K562 (cell line): ENCODE measurements around the gene CPNE8. TPM values are rescaled to one million over a fixed set of nuclear protein-coding genes. Genes with fewer than 3 reads are reported as not detected.
A peak's percentile ranks its signal among the peaks of the same experiment; 100 is the strongest.

Source experiments
- ARID4B ChIP-seq: sonication (generic); formaldehyde crosslinking; IDR thresholded peaks from 2 replicates; pipeline ENCODE4 v1.8.0; 2022; ENCODE audit warnings: mild to moderate bottlenecking, missing genetic modification reagents
- E2F8 ChIP-seq: fragments of 450-650 bp; IDR thresholded peaks from 2 replicates; pipeline ENCODE4 v1.7.1; 2018; ENCODE audit warnings: mild to moderate bottlenecking, low read depth; ENCODE audit not compliant: partially characterized antibody
- ETV6 ChIP-seq, 3 experiments: fragments of 150-350 bp in 1 of 3; sonication (generic) in 1 of 3; formaldehyde crosslinking in 1 of 3; IDR thresholded peaks; 2 replicates each; pipeline versions ENCODE4 v1.6.1 to v1.8.0; 2014 to 2022; ENCODE audit warnings: borderline replicate concordance in 2 of 3, low read depth in 2 of 3, antibody characterized with exemption in 1 of 3, low read length in 1 of 3, mild to moderate bottlenecking in 1 of 3, missing genetic modification reagents in 1 of 3
- GABPA ChIP-seq: fragments of 200-800 bp; sonication (Bioruptor generic); conservative IDR thresholded peaks from 2 replicates; pipeline ENCODE4 v1.6.1; 2016; ENCODE audit warnings: low read depth, missing genetic modification characterization, missing compliant biosample characterization
- LCOR ChIP-seq: sonication (generic); formaldehyde crosslinking; IDR thresholded peaks from 2 replicates; pipeline ENCODE4 v1.8.0; 2022; ENCODE audit warnings: mild to moderate bottlenecking, missing genetic modification reagents
- MAX ChIP-seq: sonication (generic); formaldehyde crosslinking; IDR thresholded peaks from 2 replicates; pipeline ENCODE4 v1.9.0; 2022; ENCODE audit warnings: mild to moderate bottlenecking, missing genetic modification reagents
- MEF2D ChIP-seq: conservative IDR thresholded peaks from 2 replicates; pipeline ENCODE4 v1.6.1; 2016; ENCODE audit warnings: low read depth, missing genetic modification characterization, missing compliant biosample characterization
- MNT ChIP-seq, 2 experiments: fragments of 450-650 bp; conservative IDR thresholded peaks; 2 replicates each; pipeline ENCODE4 v1.6.1; 2017; ENCODE audit warnings: mild to moderate bottlenecking in 2 of 2, moderate library complexity in 2 of 2
- NCOA4 ChIP-seq: fragments of 450-650 bp; IDR thresholded peaks from 2 replicates; pipeline ENCODE4 v1.6.1; 2018; ENCODE audit warnings: mild to moderate bottlenecking; ENCODE audit not compliant: partially characterized antibody
- PTRF ChIP-seq: fragments of 450-650 bp; IDR thresholded peaks from 2 replicates; pipeline ENCODE4 v1.6.1; 2016; ENCODE audit warnings: mild to moderate bottlenecking, missing genetic modification characterization, missing compliant biosample characterization
- RFX1 ChIP-seq: fragments of 450-650 bp; IDR thresholded peaks from 2 replicates; pipeline ENCODE4 v1.6.1; 2016; ENCODE audit warnings: mild to moderate bottlenecking, moderate library complexity
- SPI1 ChIP-seq: IDR thresholded peaks from 2 replicates; pipeline ENCODE4 v1.6.1; 2011; ENCODE audit warnings: low read depth, low read length, control low read depth, borderline replicate concordance
- polyA plus RNA-seq, 8 experiments: library from polyadenylated mRNA; depleted of rRNA in 4 of 8; stranded (reverse) in 5 of 8; unstranded in 3 of 8; fragments of >200 nt; fragmentation: Nextera tagmentation in 2 of 8; fragmentation: Illumina TruSeq in 1 of 8; extraction: Ambion mirVana in 2 of 8; extraction: Trizol in 1 of 8; gene quantifications; 2 replicates each; pipeline versions ENCODE4 v1.2.1 to v1.2.3, GENCODE V29; 2011 to 2014; ENCODE audit warnings: inconsistent platforms in 1 of 8, missing spikeins in 1 of 8
- total RNA-seq, 7 experiments: library from RNA; depleted of rRNA in 6 of 7; stranded (reverse); fragments of >200 nt in 6 of 7; fragmentation: Illumina TruSeq in 2 of 7; extraction: Trizol in 2 of 7; gene quantifications; 2 replicates each; pipeline versions ENCODE4 v1.2.1 to v1.2.3, GENCODE V29; 2011 to 2021; ENCODE audit warnings: low replicate concordance in 1 of 7
- TF ChIP-seq, protein P1 (sequence below): sonication (generic); formaldehyde crosslinking; IDR thresholded peaks from 2 replicates; pipeline ENCODE4 v1.8.1; 2023; ENCODE audit warnings: mild to moderate bottlenecking, missing genetic modification reagents

CPNE8 gene
- total and polyA plus RNA-seq, 9 of the 15 experiments (the other 6 are each of a cell fraction or from before 2014, with no cell fraction given) = 2.4 to 7.0 (median 4.2) TPM

DNA sequence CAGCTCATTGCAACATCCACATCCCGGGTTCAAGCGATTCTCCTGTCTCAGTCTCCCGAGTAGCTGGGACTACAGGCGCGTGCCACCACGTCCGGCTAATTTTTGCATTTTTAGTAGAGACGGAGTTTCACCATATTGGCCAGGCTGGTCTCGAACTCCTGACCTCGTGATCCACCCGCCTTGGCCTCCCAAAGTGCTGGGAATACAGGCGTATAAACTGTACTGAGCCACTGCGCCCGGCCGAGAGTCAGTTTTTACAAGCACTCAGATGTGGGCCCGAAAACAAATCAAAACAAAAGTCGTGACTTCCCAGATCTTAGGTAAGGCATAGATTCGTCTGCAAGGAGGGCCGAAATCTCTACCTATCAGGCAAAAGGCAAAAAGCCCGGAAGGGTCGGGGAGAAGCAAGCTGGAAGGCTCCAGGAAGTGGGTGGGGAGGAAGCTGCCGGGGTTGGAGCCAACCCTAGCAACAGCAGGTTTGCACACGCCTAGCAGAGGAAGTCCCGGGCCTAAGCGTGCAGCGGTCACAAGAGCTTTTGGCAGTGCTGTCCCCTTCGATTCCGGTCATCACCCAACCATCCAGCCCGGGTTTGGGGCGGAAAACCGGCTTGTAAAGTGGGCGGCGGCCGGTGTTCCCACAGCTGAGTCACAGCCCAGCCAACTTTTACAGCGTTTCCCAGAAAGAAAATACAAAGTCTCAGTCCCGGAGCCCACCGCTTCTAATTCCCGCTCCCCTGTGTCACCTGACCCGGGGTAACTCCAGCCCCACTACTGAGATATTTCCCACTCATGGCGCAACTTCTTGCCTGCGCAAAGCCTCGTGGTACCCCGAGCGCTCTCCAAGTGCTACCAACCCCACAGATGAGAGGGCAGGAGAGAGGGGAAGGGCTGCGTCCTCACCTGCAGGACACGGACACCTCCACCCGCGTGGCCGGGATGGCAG, 583 bp downstream of the CPNE8 start (continued):
- TF ChIP-seq E2F8 (no peak), ETV6 (IDR thresholded peaks at IDR 0.05; ENCODE audit: borderline replicate concordance in 1 of 2, low read depth in 2 of 2, low read length in 1 of 2) (peak; percentile 52 to 79; a peak in 2 of 4 replicates), ETV6 (CRISPR knock-in tag; IDR thresholded peaks at IDR 0.05; ENCODE audit: borderline replicate concordance) (no peak), PTRF (tag) (no peak), MAX (peak; percentile 22; the same call in 1 of the 2 replicates), SPI1 (peak; percentile 69; the same call in 1 of the 2 replicates), MNT (conservative IDR thresholded peaks at IDR 0.05) (peak in 1 of 2 experiments; percentile 42; a peak in 2 of 4 replicates), RFX1 (peak; percentile 43; the same call in 1 of the 2 replicates), NCOA4 (no peak), ARID4B (peak; percentile 52; the same call in 1 of the 2 replicates), LCOR (CRISPR knock-in tag) (0 out of 2 replicates have a peak, but pooled peaks have one; percentile 30), GABPA (peak; percentile 79), MEF2D (no peak)
- TF ChIP-seq, protein P1, sequence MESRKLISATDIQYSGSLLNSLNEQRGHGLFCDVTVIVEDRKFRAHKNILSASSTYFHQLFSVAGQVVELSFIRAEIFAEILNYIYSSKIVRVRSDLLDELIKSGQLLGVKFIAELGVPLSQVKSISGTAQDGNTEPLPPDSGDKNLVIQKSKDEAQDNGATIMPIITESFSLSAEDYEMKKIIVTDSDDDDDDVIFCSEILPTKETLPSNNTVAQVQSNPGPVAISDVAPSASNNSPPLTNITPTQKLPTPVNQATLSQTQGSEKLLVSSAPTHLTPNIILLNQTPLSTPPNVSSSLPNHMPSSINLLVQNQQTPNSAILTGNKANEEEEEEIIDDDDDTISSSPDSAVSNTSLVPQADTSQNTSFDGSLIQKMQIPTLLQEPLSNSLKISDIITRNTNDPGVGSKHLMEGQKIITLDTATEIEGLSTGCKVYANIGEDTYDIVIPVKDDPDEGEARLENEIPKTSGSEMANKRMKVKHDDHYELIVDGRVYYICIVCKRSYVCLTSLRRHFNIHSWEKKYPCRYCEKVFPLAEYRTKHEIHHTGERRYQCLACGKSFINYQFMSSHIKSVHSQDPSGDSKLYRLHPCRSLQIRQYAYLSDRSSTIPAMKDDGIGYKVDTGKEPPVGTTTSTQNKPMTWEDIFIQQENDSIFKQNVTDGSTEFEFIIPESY = no peak
